A673 (cell line): ENCODE data around the gene GABRP. TPM values are rescaled to one million over a fixed set of nuclear protein-coding genes. Genes with fewer than 3 reads are reported as not detected.

Experiments
- BruUV-seq: library from RNA; stranded (reverse); fragments of 400-500 nt; replicated peaks from 2 replicates; lab custom pipeline; 2021; lab: Mats Ljungman, UMichigan
- CTCF ChIA-PET: fragments of 300-600 bp; sonication (Branson Sonifier 250); formaldehyde crosslinking; loops from one replicate; lab custom pipeline; 2022; ENCODE audit warnings: antibody characterized with exemption; lab: Charles Lee
- POLR2A ChIA-PET: fragments of 300-600 bp; sonication (Branson Sonifier 250); formaldehyde crosslinking; loops from one replicate; lab custom pipeline; 2022; ENCODE audit warnings: antibody characterized with exemption; ENCODE audit not compliant: low non-redundant PET; lab: Charles Lee
- DNase-seq: peaks from one replicate; pipeline ENCODE4 v3.0.0-alpha.2; 2015; ENCODE audit warnings: low spot score
- H3K27ac ChIP-seq: fragments of 200-600 bp; sonication (generic); 2 replicates; pipeline ENCODE4 v1.5.1; 2016; ENCODE audit warnings: mixed run types, low read depth, mild to moderate bottlenecking, mixed read lengths, antibody characterized with exemption, low read length; ENCODE audit not compliant: poor library complexity, severe bottlenecking
- H3K27me3 ChIP-seq: fragments of 200-600 bp; sonication (generic); replicated peaks from 2 replicates; pipeline ENCODE4 v1.6.1; 2017; ENCODE audit warnings: mixed run types, low read depth, mild to moderate bottlenecking, mixed read lengths, antibody characterized with exemption, low read length; ENCODE audit not compliant: insufficient read depth, poor library complexity
- H3K36me3 ChIP-seq: fragments of 200-600 bp; sonication (generic); 2 replicates; pipeline ENCODE4 v1.6.1; 2016; ENCODE audit warnings: mixed run types, mild to moderate bottlenecking, mixed read lengths, antibody characterized with exemption, low read length; ENCODE audit not compliant: insufficient read depth, poor library complexity, severe bottlenecking
- H3K4me1 ChIP-seq: fragments of 200-600 bp; sonication (generic); 2 replicates; pipeline ENCODE4 v1.6.1; 2017; ENCODE audit warnings: mixed run types, mild to moderate bottlenecking, mixed read lengths, antibody characterized with exemption, low read length; ENCODE audit not compliant: insufficient read depth, poor library complexity, severe bottlenecking
- H3K4me3 ChIP-seq: fragments of 200-600 bp; sonication (generic); 2 replicates; pipeline ENCODE4 v1.5.1; 2016; ENCODE audit warnings: low read depth, mixed run types, mild to moderate bottlenecking, mixed read lengths, low read length; ENCODE audit not compliant: poor library complexity, severe bottlenecking
- H3K9me3 ChIP-seq: fragments of 200-600 bp; sonication (generic); 2 replicates; pipeline ENCODE4 v1.6.1; 2016; ENCODE audit warnings: mixed run types, low read depth, mild to moderate bottlenecking, mixed read lengths, antibody characterized with exemption, low read length; ENCODE audit not compliant: poor library complexity, severe bottlenecking
- EZH2 ChIP-seq: fragments of 200-600 bp; sonication (generic); IDR thresholded peaks from 2 replicates; pipeline ENCODE4 v1.6.1; 2017; ENCODE audit warnings: borderline replicate concordance, low read depth, mild to moderate bottlenecking, mixed read lengths, antibody characterized with exemption, low read length; ENCODE audit not compliant: poor library complexity, severe bottlenecking
- intact Hi-C: fragments of 100-400 bp; cut with micrococcal nuclease; formaldehyde crosslinking; loops from one replicate; pipeline ENCODE4 v1.10.0; 2022; ENCODE audit not compliant: unreplicated experiment
- total RNA-seq: library from RNA; stranded (reverse); gene quantifications from 2 replicates; pipeline ENCODE4 v1.2.3, GENCODE V29; 2021
- TF ChIP-seq, protein P1 (sequence below): fragments of 300-800, 200-600 bp; sonication (generic); conservative IDR thresholded peaks from 2 replicates; pipeline ENCODE4 v1.5.1; 2017; ENCODE audit warnings: low read depth, mild to moderate bottlenecking, antibody characterized with exemption, low read length, moderate library complexity, mixed read lengths

The GABRP gene
- total RNA-seq, 1 experiment from 2014 or later: 0.09 TPM

DNA sequence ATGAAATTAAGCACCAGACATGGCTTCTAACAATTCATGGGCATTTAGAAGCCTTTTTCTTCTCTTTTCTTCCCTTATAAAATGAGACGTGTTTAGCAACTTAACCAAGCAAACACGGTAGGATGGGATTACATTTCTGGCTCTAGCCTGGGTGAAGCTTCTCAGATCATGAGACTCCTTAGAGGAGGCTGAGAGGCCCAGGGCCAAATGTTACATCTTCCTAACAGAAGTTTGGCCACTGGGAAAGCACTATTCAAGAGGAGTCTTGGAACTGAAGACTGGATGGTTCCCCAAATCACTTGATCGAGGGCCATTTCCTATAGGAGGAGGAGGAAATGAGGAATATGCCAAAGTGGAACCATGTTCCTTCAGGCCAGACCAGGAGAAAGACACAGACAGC is 1.9 kb downstream of the GABRP start:
- no peak overlapping the region for H3K4me3 ChIP-seq
- no peaks in the 10 kb centered on the region for H3K9me3 ChIP-seq
- intact Hi-C loops: no loop called here
- TF ChIP-seq, protein P1, sequence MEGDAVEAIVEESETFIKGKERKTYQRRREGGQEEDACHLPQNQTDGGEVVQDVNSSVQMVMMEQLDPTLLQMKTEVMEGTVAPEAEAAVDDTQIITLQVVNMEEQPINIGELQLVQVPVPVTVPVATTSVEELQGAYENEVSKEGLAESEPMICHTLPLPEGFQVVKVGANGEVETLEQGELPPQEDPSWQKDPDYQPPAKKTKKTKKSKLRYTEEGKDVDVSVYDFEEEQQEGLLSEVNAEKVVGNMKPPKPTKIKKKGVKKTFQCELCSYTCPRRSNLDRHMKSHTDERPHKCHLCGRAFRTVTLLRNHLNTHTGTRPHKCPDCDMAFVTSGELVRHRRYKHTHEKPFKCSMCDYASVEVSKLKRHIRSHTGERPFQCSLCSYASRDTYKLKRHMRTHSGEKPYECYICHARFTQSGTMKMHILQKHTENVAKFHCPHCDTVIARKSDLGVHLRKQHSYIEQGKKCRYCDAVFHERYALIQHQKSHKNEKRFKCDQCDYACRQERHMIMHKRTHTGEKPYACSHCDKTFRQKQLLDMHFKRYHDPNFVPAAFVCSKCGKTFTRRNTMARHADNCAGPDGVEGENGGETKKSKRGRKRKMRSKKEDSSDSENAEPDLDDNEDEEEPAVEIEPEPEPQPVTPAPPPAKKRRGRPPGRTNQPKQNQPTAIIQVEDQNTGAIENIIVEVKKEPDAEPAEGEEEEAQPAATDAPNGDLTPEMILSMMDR: no peak
- TF ChIP-seq EZH2: no peak
- peaks cover 4% of the 10 kb centered on the region for H3K27me3 ChIP-seq
- ChIA-PET POLR2A (no interaction called here), CTCF (no interaction called here)
- no peaks in the 10 kb centered on the region for H3K36me3 ChIP-seq
- BruUV-seq: no TSS peak
- H3K4me1 ChIP-seq: no peaks in the 10 kb centered on the region
- H3K27ac ChIP-seq: no peak overlapping the region
- no peak for DNase-seq

DNA sequence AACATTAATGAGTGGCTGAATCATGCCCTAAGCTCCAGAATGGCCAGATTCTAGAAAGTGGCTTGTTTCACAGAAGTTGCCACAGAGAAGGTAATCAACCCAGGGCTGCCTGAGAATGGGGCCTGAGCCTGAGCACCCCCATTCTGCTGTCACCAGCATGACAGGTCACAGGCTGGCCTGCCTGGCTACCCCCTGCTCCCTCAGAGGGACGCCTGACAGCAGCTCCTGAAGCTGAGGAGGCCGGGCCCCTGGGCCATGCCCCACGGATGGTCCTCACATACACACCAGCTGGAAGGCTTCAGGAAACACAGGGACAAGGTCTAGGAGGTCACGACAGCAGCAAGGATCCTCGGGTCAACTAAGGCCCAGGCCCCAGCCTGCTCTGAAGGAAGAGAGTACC is 3.7 kb downstream of the GABRP start:
- H3K4me1 ChIP-seq: no peaks in the 10 kb centered on the region
- no peak overlapping the region for H3K27ac ChIP-seq
- intact Hi-C loops: no loop called here
- no peak for DNase-seq
- H3K9me3 ChIP-seq: no peaks in the 10 kb centered on the region
- ChIA-PET POLR2A (no interaction called here), CTCF (no interaction called here)
- no peak overlapping the region for H3K4me3 ChIP-seq
- peaks cover 4% of the 10 kb centered on the region for H3K27me3 ChIP-seq
- no peaks in the 10 kb centered on the region for H3K36me3 ChIP-seq
- TF ChIP-seq, protein P1: no peak
- TF ChIP-seq EZH2: no peak
- no TSS peak for BruUV-seq

DNA sequence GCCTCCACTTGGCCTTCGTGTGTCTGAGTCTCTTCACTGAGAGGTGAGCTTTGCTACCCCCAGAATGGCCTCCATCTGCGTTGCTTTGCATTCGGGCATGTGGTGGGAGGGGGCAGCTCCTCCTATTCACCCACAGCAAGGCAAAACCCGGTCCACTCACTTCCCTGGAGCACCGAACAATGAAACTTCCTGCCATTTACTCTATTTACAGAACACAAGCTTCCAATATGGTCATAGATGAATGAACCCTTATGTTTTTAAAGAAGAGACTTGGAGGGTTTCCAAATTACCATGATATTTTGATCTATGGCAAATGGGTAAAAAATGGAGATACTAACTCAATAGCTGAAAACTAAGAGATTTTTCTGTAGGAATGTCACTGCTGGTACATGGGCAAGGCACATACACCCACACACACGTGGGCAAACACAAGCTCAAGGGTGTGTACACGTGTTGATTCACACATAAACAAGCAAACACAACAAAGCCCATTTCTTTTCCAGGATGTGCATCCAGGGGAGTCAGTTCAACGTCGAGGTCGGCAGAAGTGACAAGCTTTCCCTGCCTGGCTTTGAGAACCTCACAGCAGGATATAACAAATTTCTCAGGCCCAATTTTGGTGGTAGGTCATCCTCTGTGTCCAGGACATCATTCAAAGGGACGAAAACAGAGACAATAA is 5.2 kb downstream of the GABRP start:
- POLR2A ChIA-PET: no interaction called here

More for the DNA sequence above, 5.2 kb downstream of the GABRP start:
- TF ChIP-seq, protein P1: no peak
- TF ChIP-seq EZH2: no peak
- no peak overlapping the region for H3K4me3 ChIP-seq
- H3K36me3 ChIP-seq: no peaks in the 10 kb centered on the region
- DNase-seq: no peak
- no TSS peak for BruUV-seq
- peaks cover 7% of the 10 kb centered on the region for H3K27me3 ChIP-seq
- no peaks in the 10 kb centered on the region for H3K4me1 ChIP-seq
- intact Hi-C loops: no loop called here
- H3K9me3 ChIP-seq: no peaks in the 10 kb centered on the region
- CTCF ChIA-PET: no interaction called here
- no peak overlapping the region for H3K27ac ChIP-seq
